Measurements from ENCODE around the gene TUBA4A. TPM values are rescaled to one million over a fixed set of nuclear protein-coding genes. Genes with fewer than 3 reads are reported as not detected.
"Not testable (repeated sequence)": the region's sequence is repeated elsewhere in the genome, so short reads cannot be mapped to it uniquely, and the experiment has no call there.

TUBA4A gene
- total RNA-seq, 1 donor from 2014 or later = 85.1 TPM

DNA sequence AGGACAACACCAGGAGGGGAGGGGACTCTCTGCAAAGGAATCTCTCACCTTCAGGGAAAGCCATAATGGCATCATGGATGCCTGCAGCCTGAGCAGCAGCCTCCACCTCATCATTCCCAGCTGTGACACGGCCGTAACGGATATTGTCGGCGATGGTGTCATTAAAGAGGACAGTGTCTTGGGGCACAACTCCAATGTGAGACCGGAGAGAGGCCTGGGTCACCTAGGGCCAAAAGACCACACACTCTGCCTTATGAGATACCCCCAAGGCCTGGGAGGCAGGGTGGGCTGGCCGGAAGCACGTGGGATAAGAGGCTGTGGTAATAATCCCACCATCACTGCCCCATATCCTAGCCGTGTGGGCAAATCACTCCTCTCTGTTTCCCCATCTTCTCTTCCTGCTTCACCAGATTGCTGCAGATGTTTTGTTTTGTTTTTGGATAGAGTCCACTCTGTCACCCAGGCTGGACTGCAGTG is 42.8 kb downstream of the TUBA4A start:
- DNase-seq (ENCODE audit: low spot score) = no peak

DNA sequence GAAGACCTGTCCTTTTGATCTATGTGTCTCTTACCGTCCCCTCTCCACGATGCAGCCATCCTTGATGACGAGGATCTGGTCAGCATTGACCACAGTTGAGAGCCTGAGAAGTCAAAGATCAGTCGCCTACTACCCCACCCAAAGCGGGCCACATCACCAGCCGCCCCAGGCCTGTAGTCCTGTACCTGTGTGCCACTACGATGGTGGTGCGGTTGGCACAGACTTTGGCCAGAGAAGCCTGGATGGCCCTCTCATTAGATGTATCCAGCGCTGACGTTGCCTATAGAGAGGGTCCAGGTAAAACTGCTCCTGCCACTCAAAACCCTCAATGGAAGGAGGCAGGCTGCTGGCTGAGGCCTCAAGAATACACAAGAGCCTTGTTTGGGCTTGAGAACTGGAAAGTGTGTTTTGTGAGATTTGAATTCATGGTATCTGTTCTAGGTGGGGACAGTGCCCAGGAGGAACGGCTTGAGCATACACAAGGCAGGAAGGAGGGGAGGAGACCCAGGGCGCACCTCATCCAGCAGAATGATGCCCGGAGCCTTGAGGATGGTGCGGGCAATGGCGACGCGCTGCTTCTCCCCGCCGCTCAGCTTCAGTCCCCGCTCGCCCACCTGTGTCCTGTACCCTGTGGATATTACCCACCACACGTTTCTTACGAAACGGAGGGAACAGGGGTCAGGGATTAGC is 43.4 kb downstream of the TUBA4A start:
- no peak for DNase-seq (ENCODE audit: low spot score)

DNA sequence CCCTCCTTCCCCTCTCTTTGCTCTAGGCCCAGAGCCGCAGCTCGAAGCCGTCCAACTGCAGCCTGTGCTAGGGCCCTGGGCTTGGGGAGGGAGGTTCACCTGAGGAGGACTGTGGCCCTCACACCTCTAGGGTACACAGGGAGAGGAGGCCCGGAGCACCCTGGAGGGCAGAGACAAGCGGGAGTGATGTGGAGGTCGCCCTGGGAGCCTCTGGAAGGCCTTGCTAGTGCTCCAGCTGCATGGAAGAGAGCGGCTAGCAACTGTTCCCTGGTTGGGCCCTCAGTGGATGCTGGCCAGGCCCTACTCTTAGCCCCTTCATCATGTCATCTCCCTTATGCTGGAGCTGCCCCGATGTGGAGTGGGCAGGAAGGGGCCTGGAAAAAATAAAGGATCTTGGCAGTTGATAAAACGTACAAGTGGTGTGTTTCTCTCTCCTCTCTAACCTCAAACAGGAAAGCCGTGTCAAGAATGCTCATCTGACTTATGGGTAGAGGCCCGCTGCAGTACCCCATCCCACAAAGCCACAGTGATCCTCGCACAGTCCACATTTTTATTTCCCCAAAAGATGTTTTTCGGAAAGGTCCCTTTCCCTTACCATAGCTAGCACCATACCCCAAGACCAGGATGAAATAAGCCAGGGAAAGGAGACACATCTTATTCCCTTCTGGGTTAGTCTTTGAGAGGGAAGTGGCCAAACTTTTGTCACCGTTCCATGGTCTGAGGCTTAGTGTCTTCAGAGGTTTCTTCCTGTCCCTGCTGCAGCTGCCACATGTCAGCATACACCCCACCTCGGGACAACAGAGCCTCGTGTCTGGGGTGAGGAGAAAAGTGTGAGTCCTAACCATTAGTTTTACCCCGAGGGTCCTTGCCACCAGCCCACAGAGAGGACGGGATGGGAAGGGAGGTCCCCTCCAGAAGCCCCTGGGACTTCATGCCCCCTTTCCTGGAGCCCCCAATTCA is 44.2 kb downstream of the TUBA4A start:
- no peak for DNase-seq (ENCODE audit: low spot score)

DNA sequence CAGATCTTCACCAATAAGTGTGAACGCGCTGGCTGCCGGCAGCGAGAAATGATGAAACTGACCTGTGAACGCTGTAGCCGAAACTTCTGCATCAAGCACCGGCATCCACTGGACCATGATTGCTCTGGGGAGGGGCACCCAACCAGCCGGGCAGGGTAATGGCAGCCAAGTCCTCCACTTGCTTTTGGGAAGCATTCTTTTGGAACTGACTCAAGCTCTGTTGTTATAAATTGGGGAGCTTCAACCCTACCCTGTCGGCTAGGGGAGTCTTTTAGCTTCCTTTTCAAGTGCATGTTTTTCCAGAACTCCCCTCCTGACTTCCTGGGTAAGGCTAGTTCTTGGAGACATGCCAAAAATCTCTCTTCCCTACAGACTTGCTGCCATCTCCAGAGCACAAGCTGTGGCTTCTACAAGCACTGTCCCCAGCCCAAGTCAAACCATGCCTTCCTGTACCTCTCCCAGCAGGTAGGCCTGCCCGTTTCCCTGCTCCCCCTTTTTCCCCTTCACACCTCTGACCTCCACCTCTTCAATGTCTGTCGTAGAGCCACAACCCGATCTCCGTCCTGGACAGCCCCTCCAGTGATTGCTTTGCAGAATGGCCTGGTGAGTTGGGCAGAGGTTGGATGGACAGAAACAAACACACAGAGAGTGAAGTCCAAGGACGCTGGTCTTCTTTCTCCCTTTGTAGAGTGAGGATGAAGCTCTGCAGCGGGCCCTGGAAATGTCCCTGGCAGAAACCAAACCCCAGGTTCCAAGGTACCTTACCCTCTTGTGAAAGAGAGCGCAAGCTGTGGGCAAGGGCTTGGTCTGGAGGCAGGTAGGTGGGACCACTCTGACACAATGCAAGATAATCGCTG is 45.6 kb downstream of the TUBA4A start:
- DNase-seq (ENCODE audit: low spot score) = no peak

DNA sequence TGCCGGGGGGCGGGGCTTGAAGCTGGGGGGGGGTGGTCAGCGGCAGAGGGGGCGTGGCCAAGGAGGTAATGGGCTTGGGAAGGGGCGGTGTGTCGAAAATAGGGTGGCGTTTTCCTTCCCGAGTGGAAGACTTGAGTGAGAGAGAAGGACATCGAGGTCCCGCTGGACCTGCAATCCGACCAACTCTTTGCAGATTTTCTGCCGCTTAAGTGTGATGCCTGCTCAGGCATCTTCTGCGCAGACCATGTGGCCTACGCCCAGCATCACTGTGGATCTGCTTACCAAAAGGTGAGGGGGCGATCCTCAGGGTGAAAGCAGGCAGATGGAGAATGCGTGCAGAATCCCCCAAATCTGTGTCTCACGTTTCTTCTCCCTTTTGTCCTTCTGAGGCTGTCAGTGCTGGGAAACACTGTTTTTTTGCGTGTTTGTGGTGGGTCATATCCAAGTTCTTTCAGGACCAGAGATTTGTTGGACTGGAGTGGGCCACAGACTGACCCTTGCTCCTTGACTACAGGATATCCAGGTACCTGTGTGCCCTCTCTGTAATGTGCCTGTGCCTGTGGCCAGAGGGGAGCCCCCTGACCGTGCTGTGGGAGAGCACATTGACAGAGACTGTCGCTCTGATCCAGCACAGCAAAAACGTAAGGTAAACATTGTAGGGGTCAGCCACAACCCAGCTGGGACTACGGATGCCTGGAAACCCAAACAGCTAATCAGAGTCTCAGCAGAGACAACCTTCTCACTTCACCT is 46.4 kb downstream of the TUBA4A start:
- no peak for DNase-seq (ENCODE audit: low spot score)

DNA sequence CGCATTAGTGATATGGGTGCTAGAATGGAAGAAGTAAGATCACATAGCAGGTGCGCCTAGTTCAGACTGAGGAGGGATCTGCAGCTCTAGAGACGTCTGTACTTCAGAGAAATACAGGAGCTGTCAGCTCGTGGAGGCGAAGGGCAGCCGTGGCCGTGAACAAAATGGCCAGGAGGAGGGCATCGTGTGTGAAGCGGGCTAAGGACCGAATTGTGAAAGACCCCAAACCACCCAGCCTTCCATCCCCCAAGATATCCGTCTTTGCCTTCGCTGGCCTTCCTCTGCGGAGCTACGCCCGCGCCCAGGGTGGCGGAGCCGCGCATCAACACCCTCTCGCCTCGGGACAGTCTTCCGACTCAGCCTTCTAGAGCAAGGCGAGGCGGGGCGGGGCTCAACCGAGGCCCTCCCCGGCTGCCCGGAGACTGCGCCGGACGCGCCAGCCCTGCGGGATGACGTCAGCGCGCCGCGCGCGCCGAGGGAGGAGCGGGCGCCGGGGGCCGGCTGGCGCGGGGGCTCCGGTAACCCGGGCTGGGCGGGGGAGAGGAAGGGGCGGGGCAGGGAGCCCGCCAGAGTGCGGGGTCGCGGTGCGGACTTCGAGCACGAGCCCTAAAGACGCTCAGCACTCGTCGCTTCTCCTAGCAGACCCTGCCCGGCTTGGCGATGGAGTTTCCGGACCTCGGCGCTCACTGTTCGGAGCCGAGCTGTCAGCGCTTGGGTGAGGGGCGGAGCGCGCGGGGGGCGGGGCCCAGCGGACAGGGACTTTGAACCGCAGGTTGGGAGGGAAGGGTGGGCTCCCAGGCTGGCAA is 47.2 kb downstream of the TUBA4A start, which contains the start of gene ZFAND2B:
TSS of gene ZFAND2B (plus strand) at position 455 of the 806 bp plus-strand sequence. CDS start at position 661, 206 bp downstream.
- peak; percentile 95 for DNase-seq (ENCODE audit: low spot score)

DNA sequence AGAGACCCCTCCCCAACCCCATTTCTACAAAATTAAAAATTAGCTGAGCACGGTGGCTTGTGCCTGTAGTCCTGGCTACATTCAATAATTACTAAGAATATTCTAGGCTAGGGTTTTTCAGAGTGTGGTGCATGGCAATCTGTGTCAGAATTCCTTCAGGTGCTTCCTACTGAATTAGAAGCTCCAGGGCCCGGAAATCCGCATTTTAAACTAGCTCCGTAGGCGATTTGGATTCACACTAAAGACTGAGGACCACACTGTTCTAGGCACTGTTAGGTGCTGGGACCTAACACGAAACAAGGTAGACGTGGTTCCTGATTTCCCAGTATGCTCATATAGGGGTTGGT is 47.8 kb downstream of the TUBA4A start:
- DNase-seq (ENCODE audit: low spot score) = no peak

DNA sequence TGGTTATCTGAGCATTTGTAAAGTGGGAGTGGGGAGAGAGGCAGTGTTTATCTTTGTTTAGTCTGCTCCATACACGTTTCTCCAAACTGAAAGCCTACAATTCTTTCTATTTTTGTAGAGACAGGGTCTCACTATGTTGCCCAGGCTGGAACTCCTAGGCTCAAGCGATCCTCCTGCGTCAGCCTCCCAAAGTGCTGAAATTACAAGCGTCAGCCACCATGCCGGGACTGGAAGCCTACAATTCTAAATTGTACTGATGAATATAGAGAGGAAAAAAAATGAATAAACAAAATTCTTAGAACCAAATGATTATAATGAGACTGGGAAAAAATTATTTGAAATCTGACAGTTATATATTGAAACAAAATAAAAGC is 48.6 kb downstream of the TUBA4A start:
- no peak for DNase-seq (ENCODE audit: low spot score)

DNA sequence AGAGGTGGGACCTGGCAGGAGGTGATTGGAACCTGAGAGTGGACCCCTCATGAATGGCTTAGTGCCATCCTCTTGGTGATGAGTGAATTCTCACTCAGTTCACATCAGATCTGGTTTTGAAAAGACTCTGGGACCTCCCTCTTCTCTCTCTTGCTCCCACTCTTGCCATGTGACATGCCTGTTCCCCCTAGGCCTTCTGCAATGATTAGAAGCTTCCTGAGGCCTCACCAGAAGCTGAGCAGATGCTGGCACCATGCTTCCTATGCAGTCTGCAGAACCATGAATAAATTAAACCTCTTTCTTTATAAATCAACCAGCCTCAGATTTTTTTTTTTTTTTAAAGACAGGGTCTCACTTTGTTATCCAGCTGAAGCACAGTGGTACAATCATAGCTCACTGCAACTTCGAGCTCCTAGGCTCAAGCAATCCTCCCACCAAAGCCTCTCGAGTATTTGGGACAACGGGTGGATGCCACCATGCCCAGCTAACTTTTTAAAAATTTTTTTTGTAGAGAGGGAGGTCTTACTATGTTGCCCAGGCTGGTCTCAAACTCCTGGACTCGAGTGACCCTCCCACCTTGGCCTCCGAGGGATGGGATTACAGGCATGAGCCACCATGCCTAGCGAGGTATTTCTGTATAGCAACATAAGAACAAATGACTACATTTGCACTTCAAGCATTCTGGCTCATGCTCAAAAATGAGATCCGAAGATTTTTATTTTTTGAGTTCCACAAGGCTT is 49.1 kb downstream of the TUBA4A start:
- no peak for DNase-seq (ENCODE audit: low spot score)

DNA sequence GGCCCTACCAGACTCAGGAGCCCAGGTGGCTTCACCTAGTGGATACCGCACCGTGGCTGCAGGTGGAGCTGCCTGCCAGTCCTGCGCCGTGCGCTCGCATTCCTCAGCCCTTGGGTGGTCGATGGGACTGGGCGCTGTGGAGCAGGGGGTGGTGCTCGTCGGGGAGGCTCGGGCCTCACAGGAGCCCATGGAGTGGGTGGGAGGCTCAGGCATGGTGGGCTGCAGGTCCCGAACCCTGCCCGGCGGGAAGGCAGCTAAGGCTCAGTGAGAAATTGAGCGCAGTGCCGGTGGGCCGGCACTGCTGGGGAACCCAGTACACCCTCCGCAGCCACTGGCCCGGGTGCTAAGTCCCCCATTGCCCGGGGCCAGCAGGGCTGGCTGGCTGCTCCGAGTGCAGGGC is 52.4 kb downstream of the TUBA4A start:
- not testable (repeated sequence) for DNase-seq (ENCODE audit: low spot score)

DNA sequence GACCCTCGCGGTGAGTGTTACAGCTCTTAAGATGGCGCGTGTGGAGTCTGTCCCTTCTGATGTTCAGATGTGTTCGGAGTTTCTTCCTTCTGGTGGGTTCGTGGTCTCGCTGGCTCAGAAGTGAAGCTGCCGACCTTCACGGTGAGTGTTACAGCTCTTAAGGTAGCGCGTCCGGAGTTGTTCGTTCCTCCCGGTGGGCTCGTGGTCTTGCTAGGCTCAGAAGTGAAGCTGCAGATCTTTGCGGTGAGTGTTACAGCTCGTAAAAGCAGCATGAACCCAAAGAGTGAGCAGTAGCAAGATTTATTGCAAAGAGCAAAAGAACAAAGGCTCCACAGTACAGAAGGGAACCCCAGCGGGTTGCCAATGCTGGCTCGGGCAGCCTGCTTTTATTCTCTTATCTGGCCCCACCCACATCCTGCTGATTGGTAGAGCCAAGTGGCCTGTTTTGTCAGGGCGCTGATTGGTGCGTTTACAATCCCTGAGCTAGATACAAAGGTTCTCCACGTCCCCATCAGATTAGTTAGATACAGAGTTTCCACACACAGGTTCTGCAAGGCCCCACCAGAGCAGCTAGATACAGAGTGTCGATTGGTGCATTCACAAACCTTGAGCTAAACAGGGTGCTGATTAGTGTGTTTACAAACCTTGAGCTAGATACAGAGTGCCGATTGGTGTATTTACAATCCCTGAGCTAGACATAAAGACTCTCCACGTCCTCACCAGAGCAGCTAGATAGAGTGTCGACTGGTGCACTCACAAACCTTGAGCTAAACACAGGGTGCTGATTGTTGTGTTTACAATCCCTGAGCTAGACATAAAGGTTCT is 53.0 kb downstream of the TUBA4A start:
- DNase-seq (ENCODE audit: low spot score) = not testable (repeated sequence)

Other genes with a start within 250 kb of the TUBA4A start
- not detected for gene CFAP65, start 212.4 kb downstream of the TUBA4A start, total RNA-seq
- not detected for gene IHH, start 193.0 kb downstream of the TUBA4A start, total RNA-seq
- gene NHEJ1, start 93.1 kb downstream of the TUBA4A start, total RNA-seq = 13.9 TPM
- gene SLC23A3, start 83.9 kb downstream of the TUBA4A start, total RNA-seq = 1.6 TPM
- 56.4 TPM for gene CNPPD1, start 77.0 kb downstream of the TUBA4A start, total RNA-seq
- gene RETREG2, start 75.6 kb downstream of the TUBA4A start, total RNA-seq = 79.6 TPM
- gene ZFAND2B, start 47.1 kb downstream of the TUBA4A start, total RNA-seq = 28.7 TPM
- 36.1 TPM for gene ABCB6, start 35.0 kb downstream of the TUBA4A start, total RNA-seq
- 31.6 TPM for gene ATG9A, start 24.3 kb downstream of the TUBA4A start, total RNA-seq
- gene ANKZF1, start 24.1 kb downstream of the TUBA4A start, total RNA-seq = 73.1 TPM
- gene GLB1L, start 8.5 kb downstream of the TUBA4A start, total RNA-seq = 9.9 TPM
- 32.9 TPM for gene STK16, start 8.4 kb downstream of the TUBA4A start, total RNA-seq
- not detected for gene TUBA4B, start 675 bp downstream of the TUBA4A start, total RNA-seq
- 93.6 TPM for gene DNAJB2, start 25.4 kb upstream of the TUBA4A start, total RNA-seq
- gene PTPRN, start 55.5 kb upstream of the TUBA4A start, total RNA-seq = not detected
- not detected for gene RESP18, start 78.8 kb upstream of the TUBA4A start, total RNA-seq
- 86.6 TPM for gene DNPEP, start 134.0 kb upstream of the TUBA4A start, total RNA-seq
- gene DES, start 164.5 kb upstream of the TUBA4A start, total RNA-seq = 1,211 TPM
- gene SPEG, start 180.9 kb upstream of the TUBA4A start, total RNA-seq = 76.6 TPM
- gene GMPPA, start 245.0 kb upstream of the TUBA4A start, total RNA-seq = 31.9 TPM

All from ureter (tissue), 1 donor.